VCaP (cell line): Measurements from ENCODE around the gene CD86.

Source experiments
- H3K27ac ChIP-seq: fragments of 450-650 bp; 2 replicates; pipeline ENCODE4 v1.5.1; 2017
- CTCF ChIP-seq: fragments of 450-650 bp; conservative IDR thresholded peaks from 2 replicates; pipeline ENCODE4 v1.5.1; 2017; ENCODE audit warnings: mild to moderate bottlenecking, moderate library complexity

The CD86 gene

GRCh38 chr3:122055215-122055614 is at the start of gene CD86:
Gene CD86 (plus strand): TSS chr3:122055362. CDS start chr3:122055490, 128 bp downstream.
- no peak within 1 kb of the TSS for H3K27ac ChIP-seq
- no peak for TF ChIP-seq CTCF

- H3K27ac ChIP-seq, result no peak overlapping the region
- no peak for TF ChIP-seq CTCF
Observed at GRCh38 chr3:122006267-122006666, 48.9 kb upstream of the CD86 start.

DNA sequence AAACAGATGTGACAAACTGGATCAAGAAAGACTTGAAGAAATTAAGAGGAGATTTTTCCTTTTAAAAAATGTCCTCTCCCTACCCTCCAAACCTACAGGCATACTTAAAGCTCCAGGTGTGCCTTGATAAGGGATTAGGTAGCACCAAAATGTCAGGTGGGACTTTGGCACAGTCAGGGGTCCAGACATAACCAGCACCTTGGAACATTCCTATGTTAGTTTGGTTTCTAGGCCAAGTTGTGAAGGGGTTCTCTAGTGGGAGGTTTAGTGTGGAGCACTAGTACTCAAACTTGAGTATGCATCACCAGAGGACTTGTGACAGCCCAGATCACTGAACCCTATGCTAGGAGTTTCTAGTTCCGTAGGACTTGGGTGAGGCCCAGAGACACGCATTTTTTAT is 47.0 kb upstream of the CD86 start:
- no peak overlapping the region for H3K27ac ChIP-seq
- TF ChIP-seq CTCF, result no peak

GRCh38 chr3:122010506-122010905 is 44.7 kb upstream of the CD86 start:
- no peak overlapping the region for H3K27ac ChIP-seq
- no peak for TF ChIP-seq CTCF

DNA sequence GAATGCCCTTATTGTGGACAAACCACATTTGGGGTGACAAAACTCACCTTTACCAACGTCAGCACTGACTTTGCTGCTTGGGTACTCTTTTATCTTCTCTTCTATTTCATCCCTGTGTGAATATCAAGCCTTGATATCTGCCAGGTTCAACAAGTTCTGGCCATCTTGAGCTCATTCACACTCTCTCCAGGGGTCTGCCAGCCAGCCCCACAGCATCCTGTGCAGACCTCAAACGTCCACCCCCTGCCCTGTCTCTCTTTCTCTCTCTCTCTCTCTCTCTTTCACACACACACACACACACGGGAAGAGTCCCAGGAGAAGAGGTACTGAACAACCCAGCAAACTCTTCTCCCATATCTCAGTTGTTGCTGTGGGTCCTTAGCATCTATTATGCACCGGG is 43.8 kb upstream of the CD86 start:
- no peak overlapping the region for H3K27ac ChIP-seq
- no peak for TF ChIP-seq CTCF

- no peak for TF ChIP-seq CTCF
- peak overlapping the region; percentile 50 for H3K27ac ChIP-seq
Observed at GRCh38 chr3:122012821-122013220, 42.3 kb upstream of the CD86 start.

GRCh38 chr3:122013448-122013925 is 41.7 kb upstream of the CD86 start:
- peak; percentile 49 for TF ChIP-seq CTCF
- H3K27ac ChIP-seq, result peak overlapping the region; percentile 50
